Fibroblast of skin of left biceps (primary cell): ENCODE measurements around the gene CHAC1.

Experiments used
- DNase-seq, 2 experiments: peaks; one replicate each; pipeline ENCODE4 v3.0.0-alpha.2; 2013; ENCODE audit warnings: low read depth in 2 of 2

The CHAC1 gene

GRCh38 chr15:40952901-40953712, at the start of gene CHAC1:
Gene CHAC1, plus strand, starts transcription at chr15:40953471. Its CDS starts 113 bp downstream, at chr15:40953584.
- DNase-seq = peak; percentile 95 to 96

DNA sequence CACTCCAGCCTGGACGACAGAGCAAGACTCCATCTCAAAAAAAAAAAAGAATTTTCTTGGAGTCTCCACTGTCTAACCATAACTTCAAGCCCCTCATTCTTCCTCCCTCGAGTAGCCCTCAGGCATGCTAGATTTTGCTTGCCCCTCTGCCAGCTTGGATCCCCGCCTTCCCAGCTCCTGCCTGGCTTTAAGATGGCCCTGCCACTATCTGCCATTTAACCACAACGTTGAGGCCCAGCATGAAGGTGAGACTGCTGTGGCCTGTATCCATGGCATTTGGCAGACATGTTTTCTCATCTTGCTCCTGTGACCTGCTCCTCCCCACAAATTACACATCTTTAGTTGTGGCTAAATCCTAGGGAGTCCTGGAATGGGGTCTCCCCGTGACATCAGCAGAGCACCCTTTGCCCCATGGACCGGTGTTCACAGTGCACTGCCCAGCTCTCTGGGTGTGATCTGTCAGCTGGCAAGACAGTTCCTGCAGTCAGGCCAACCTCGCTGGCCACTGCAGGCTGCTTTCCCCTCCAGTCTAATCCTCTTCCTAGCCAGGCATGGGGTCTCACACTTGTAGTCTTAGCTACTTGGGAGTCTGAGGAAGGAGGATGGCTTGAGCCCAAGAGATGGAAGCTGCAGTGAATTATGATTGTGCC, 48.6 kb upstream of the CHAC1 start:
- DNase-seq = no peak

- peak; percentile 64 to 66 for DNase-seq
These were observed 46.9 kb upstream of the CHAC1 start for GRCh38 chr15:40906091-40906990.

DNA sequence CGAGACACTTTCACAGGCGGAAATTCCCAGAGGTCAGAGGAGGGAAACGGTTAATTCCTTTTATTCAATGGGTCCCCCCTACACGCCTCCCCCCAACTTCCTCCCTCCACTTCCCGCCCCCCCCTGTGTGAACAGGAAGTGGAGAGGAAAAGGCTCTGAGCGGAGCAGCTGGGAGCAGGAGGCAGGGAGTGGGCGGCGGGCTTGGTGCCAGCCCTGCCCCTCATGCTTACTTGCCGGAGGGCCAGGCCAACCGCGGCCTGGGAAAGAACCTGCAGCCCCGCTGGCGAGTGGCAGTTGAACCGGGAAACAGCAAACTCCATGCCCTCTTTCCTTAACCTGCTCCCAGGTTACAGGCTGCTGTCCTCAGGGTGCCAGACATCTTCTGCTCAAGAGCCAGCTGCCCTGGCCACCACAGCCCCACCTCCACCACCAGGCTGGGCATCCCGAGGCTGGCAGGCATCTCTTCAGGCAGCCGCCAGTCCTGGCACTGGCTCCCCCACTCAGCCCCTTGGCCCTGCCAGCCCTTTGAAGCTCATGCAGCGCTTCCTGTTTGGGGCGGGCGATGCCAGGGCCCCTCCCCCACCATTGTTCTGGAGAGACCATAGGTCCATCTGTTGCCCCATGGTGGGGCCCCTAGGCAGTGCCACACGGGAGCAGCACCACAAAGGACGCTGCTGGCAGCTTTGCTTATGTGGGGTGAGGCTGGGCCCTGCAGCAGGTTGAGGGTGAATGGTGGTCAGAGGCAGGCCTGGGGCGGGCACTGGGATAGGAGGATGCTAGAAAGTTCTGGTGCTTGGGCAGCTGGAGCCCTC, 46.1 kb upstream of the CHAC1 start:
- no peak for DNase-seq

DNA sequence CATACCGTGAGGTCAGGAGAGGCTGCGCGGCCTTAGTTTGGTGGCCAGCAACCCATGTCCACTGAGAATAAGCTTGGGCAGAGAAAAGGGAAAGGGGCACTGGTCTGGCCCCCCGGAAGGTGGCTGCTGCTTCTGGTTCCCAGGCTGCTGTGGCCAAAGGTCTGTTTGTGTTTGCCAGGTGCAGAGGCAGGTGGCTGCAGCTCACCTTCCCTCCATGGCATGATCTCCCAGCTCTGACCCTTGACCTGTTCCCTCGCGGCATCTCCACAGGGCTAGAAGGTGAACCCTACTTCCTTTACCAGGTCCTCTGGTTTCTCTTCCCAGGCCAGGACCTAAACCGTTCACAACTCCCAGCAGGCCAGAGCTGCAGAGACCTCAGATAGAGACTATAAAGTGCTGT, 45.2 kb upstream of the CHAC1 start:
- DNase-seq = no peak

DNA sequence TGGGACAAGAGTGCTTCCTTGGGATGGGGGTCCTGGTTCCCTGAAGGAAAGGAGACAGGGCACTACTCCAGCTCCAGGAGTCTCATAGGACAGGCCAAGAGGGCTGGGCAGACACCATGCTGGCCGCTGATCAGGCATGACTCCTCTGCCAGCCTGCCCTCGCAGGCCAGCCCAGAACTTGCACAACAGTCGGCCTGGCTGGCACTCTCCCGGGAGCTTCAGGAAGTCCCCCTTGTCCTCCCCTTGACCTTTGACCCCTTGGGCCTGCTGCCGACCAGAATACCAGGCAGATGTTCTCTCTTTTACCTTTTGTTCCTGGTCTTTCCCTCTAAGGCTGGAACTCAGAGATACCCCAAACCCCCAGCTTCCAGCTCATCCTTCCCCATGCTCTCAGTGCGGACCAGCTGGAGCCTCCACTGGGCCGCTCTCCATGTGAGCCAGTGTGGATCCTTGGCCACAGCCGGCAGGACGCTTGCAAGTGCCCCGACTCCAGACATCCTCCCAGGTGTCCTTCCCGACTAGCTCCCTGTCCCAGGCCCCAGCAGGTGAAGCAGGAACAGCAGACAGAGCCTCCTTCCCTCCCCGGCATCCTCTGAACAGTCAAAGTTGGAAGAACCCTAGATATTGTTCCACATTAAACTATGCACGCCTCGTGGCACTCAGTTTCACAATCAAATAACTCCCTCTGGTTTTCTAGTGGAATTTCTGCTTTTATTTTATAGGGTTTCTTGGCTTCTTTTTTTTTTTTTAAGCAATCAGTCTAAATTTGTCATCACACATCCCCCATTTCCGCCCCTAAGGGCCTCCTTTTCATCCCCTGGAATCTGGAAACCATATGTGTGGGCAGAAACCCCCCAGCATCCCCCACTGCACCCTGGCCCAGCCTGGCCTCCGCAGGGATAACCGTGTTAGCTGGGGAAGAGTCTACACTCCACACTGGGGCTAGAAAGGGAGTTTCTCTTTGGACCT, 43.3 kb upstream of the CHAC1 start:
- peak; percentile 74 to 78 for DNase-seq

- no peak for DNase-seq
These were observed 42.1 kb upstream of the CHAC1 start for GRCh38 chr15:40911141-40911540.

- DNase-seq = no peak
These were observed 41.6 kb upstream of the CHAC1 start for GRCh38 chr15:40911693-40912092.

GRCh38 chr15:40912478-40912877, 40.8 kb upstream of the CHAC1 start:
- no peak for DNase-seq

GRCh38 chr15:40914013-40914412, 39.3 kb upstream of the CHAC1 start:
- DNase-seq = no peak

DNA sequence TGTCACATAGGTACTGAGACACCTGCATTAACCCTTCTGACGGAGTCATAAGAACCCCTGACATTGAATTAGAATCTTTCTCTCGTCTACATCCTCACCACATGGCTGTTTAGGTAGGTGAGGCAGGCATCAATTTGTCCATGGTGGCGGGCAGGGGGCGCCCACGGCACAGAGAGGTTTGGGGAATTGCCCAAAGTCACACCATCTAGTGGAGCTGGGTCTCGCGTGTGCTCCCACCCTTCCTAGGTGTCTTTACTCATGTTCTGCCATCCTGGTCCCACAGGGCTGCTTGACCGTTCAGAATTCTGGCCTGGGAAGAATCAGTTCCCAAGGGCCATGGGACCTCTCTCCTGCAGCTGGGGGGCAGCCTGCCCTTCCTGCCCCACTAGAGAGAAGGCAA, 38.8 kb upstream of the CHAC1 start:
- no peak for DNase-seq

- no peak for DNase-seq
These were observed 38.1 kb upstream of the CHAC1 start for GRCh38 chr15:40915116-40915661.

DNA sequence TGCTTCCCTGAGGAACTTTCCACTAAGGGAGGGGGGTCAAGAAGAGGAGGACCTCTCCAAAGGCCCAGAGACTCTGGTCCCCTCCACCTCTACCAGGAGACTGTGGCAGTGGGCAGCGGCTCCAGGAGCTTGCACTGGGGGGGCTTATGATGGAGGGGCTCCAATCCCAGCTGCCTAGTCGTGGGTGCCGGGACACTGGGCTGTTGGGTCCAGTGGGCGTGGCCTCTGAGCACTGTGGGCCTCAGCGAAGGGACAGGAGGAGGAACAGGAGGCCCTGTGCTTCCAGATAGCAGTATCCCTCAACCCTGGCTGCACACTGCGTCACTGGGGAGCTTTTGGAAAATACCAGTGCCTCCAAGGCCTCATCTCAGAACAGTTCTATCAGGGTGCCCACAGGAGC, 37.6 kb upstream of the CHAC1 start:
- no peak for DNase-seq

DNA sequence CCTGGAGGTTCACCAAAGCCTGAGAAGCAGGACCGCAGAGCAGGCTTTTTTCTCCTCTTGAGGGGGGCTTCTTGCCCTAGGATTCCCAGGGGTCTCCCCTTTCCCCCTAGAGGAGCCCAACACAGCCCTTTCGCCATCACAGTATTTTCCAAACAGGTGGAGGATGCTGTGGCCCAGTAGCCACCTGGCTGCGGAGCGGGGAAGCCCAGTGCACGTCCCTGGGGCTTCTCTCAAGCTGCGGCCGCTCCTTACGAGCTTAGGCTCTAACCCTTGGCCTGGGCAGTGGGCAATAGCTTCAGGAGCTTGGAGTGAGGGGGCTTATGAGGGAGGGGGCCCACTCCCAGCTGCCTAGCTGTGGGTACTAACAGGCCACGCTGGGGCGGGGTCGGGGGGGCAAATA, 35.7 kb upstream of the CHAC1 start:
- DNase-seq = no peak

DNA sequence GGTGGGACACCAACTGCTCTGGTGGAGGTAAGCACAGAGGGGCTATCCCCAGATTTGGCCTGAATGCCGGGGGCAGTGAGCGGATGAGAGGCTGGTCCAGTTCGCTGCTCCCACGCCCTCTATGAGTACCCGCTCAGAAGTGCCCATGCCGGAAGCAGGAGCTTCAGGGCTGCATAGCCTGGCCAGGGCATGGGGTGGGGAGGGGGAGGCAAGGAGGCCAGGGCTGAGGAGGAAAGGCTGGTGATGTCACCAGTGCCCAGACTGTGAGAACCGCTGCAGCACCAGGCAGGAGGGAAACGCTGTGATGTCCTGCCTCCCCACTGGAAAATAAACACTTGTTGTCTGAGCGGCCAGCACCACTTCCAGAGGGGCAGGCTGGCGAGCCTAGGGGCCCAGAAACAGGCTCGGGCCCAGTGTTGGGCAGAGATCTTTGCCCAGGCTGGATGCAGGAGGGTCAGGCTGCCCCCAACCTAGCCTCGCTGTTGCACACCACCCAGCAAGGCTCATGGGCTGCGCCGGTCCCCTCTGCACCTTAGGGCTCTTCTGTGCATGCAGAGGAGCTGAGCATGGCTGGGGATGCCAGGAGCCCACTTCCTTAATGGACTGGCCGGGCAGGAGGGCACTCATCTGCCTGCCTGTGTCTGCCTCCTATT, 35.0 kb upstream of the CHAC1 start:
- no peak for DNase-seq

DNA sequence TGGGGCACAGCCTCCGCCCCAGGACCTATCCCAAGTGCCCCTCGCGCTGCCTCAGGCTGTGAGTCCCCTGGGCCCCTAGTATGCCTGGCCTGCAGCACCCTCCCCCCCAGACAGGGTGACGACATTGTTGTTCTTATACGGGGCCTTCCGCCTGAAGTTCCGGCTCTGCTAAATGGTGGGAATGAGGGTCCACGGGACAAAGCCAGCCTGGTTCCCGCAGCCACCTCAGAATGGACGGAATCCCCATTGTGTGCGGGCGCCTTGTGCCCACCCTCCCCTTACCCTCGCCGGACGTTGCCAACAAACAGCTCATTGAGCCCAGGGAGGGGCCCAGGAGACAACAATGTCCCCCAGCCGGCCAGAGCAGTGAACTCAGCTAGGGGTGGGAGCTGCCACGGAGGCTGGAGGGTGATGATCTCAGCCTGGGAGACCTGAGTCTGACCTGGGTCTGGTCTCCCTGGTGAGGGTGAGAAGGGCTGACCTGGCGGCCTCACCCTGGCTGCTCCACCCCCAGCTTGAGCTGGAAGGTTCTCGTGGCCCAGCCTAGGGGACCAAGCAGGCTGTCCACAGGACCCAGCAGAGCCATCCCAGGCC, 34.4 kb upstream of the CHAC1 start:
- DNase-seq = no peak

DNA sequence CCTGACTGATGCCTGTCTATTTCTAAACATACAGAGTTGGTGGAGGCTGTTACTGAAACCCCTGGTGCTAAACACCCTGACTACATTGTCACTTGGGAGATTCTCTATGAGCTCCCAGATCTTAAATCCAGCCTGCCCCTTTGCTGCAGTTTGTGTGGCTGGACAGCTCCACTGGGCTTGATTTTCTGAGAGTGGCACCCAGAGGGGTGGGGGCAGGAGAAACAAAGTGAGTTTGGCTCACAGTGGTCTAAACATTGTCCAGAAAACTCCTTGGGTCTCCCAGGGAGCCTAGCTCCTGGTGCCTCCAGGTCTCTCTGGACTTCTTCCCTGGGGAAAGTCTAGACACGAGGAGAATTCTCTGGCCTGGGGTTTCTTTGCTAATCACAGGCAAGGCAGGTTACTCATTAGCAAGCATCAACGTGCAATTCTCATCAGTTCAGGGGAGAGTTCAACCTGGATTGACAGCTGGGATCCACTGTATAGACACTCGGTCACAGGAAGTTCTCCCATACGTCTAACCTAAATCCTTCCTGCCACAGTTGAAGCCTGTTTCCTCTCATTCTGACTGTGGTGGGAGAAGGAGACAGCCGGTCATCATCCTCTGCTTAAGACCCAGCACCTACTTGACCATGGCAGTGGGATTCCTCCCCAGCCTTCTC, 31.2 kb upstream of the CHAC1 start:
- no peak for DNase-seq

DNA sequence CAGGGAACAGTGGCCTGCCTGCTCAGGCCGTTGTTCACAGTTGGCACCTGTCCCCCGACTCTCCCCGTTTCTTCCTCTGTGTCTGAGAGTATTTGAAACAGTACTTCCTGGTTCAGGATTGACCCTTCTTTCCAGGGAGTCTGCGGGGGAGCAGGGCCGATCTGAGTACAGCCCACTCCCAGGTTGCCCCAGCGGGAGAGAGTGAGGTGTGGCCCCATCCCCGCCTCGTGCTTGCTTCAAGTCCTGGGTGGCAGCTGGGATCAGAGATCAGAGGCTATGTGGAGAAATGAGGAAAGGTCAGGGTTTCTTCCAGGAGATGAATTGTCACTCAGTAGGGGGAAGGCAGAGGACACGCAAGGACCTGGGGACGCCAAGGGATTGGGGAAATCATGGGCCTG, 30.7 kb upstream of the CHAC1 start:
- no peak for DNase-seq

DNA sequence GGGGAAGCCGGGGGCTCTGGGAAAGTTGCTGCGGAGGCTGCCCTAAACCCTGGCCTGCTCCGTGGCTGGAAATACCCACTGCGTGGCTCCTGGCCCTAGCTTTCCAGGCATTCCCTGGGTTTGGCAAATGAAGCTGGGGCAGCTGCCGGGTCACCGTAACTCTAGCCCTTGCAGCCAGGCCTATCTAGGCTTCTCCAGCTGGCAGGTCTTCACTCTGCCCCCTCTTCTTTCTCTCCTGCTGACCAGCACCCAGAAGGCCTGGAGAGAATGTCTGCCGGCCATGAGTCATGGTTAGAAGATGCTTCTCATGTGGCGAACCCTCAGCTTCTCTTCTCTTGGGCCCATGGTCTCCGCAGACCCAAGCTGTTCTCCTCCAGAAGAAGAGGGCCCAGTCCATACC, 29.7 kb upstream of the CHAC1 start:
- DNase-seq = no peak
